Stomach (tissue), 9 donors: ENCODE results near the gene ADAMTS15. TPM values are rescaled to one million over a fixed set of nuclear protein-coding genes. Genes with fewer than 3 reads are reported as not detected.

ENCODE experiments used
- DNase-seq, 2 donors: peaks; one replicate each; pipeline versions ENCODE4 v3.0.0 to v3.0.0-alpha.2; 2013 to 2019
- H3K27ac ChIP-seq, 5 donors: fragments of 200-600 bp in 4 of 5; sonication (generic) in 4 of 5; one replicate each; pipeline ENCODE4 v1.5.1; 2013 to 2019; ENCODE audit warnings: mild to moderate bottlenecking in 1 of 5, moderate library complexity in 1 of 5
- H3K27me3 ChIP-seq, 3 donors: fragments of 200-600 bp; sonication (generic); one replicate each; pipeline ENCODE4 v1.5.1; 2017 to 2019; ENCODE audit warnings: mixed run types in 1 of 3
- H3K36me3 ChIP-seq, 4 donors: fragments of 200-600 bp; sonication (generic); 1 replicate in 3 of 4; 2 replicates in 1 of 4; pipeline ENCODE4 v1.5.1; 2016 to 2019
- H3K4me1 ChIP-seq, 4 donors: fragments of 200-600 bp; sonication (generic); one replicate each; pipeline ENCODE4 v1.5.1; 2016 to 2019
- H3K4me3 ChIP-seq, 4 donors: fragments of 200-600 bp; sonication (generic) in 3 of 4; one replicate each; pipeline ENCODE4 v1.5.1; 2016 to 2019; ENCODE audit warnings: mild to moderate bottlenecking in 1 of 4
- H3K9me3 ChIP-seq, 4 donors: fragments of 200-600 bp; sonication (generic); one replicate each; pipeline ENCODE4 v1.5.1; 2016 to 2019
- EP300 ChIP-seq: sonication (generic); formaldehyde crosslinking; IDR thresholded peaks from one replicate; pipeline ENCODE4 v1.6.1; 2017; ENCODE audit warnings: antibody characterized with exemption
- POLR2A ChIP-seq, 4 donors: fragments of 450-650 bp; IDR thresholded peaks; one replicate each; pipeline ENCODE4 v1.6.1; 2016; ENCODE audit warnings: antibody characterized with exemption in 4 of 4, control low read depth in 2 of 4, mild to moderate bottlenecking in 1 of 4, moderate library complexity in 1 of 4
- POLR2AphosphoS5 ChIP-seq, 3 donors: sonication (generic); formaldehyde crosslinking; IDR thresholded peaks; one replicate each; pipeline ENCODE4 v1.6.1; 2016; ENCODE audit warnings: antibody characterized with exemption in 3 of 3
- WGBS, 5 donors: extraction: QIAGEN DNeasy Blood & Tissue Kit in 3 of 5; methylation state at CpG; one replicate each; pipeline versions ENCODE4 v1.1.5 to v1.1.7; 2013 to 2018; 5-methylcytosine and 5-hydroxymethylcytosine counted together
- intact Hi-C: fragments of 100-400 bp; cut with DNase I; formaldehyde crosslinking; loops from one replicate; pipeline ENCODE4 v1.15.1; 2023; ENCODE audit warnings: low total_unique reads
- polyA plus RNA-seq, 3 donors: library from polyadenylated mRNA; stranded (reverse); fragments of 200-250 nt; gene quantifications; one replicate each; pipeline ENCODE4 v1.2.3, GENCODE V29; 2013
- total RNA-seq, 5 donors: library from RNA; depleted of rRNA; stranded (reverse); fragments of >200 nt; gene quantifications; one replicate each; pipeline versions ENCODE4 v1.1.0 to v1.2.3, GENCODE V29; 2014 to 2016
- TF ChIP-seq, protein P1 (sequence below), 7 experiments: fragments of 450-650 bp in 4 of 7; fragments of 200-600 bp in 3 of 7; sonication (generic) in 3 of 7; IDR thresholded peaks; one replicate each; pipeline ENCODE4 v1.5.1; 2016 to 2019; ENCODE audit warnings: antibody characterized with exemption in 7 of 7, control low read depth in 2 of 7, mild to moderate bottlenecking in 1 of 7
- donor health status: healthy with polysubstance abuse.
- donor health status: Bipolar disorder and iron deficiency.
- donor health status: healthy.

ADAMTS15 gene
- total and polyA plus RNA-seq, 8 donors: 1.4 to 23.5 (median 2.4) TPM

DNA sequence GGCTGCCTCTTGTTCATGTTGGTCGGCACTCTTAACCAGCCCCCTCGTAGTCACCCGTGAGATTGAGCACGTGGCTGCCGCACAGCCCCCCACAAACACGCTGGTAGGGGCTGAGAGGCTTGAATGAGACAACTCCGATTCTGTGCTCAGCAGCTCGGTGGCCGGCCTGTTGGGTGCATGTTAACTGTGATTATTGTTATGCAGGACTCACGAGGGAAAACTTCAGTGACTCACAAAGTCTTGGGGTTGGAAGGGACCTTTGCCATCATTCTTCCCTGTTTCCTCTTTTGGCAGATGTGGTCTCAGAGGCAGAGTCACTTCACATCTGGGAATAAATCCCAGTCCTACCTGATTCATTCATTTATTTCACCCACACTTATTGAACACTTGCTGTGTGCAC is 75.2 kb downstream of the ADAMTS15 start:
- no peaks in the 10 kb centered on the region for H3K36me3 ChIP-seq
- no peaks in the 10 kb centered on the region for H3K9me3 ChIP-seq
- H3K27me3 ChIP-seq: no peaks in the 10 kb centered on the region
- peak overlapping the region; percentile 57 to 87 (median 78) for H3K27ac ChIP-seq
- WGBS, 5 donors: 77 to 85% (median 84%) methylated on average over 10 of the region's 10 CpGs
- intact Hi-C loops: no loop called here
- DNase-seq: no peak
- TF ChIP-seq EP300: no peak
- no peak for TF ChIP-seq POLR2A (IDR thresholded peaks at IDR 0.05)
- TF ChIP-seq, protein P1, sequence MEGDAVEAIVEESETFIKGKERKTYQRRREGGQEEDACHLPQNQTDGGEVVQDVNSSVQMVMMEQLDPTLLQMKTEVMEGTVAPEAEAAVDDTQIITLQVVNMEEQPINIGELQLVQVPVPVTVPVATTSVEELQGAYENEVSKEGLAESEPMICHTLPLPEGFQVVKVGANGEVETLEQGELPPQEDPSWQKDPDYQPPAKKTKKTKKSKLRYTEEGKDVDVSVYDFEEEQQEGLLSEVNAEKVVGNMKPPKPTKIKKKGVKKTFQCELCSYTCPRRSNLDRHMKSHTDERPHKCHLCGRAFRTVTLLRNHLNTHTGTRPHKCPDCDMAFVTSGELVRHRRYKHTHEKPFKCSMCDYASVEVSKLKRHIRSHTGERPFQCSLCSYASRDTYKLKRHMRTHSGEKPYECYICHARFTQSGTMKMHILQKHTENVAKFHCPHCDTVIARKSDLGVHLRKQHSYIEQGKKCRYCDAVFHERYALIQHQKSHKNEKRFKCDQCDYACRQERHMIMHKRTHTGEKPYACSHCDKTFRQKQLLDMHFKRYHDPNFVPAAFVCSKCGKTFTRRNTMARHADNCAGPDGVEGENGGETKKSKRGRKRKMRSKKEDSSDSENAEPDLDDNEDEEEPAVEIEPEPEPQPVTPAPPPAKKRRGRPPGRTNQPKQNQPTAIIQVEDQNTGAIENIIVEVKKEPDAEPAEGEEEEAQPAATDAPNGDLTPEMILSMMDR (IDR thresholded peaks at IDR 0.05): no peak
- no peak for TF ChIP-seq POLR2AphosphoS5 (IDR thresholded peaks at IDR 0.05)
- peaks cover 20 to 32% (median 24%) of the 10 kb centered on the region in 4 donors for H3K4me1 ChIP-seq
- H3K4me3 ChIP-seq: no peak overlapping the region

DNA sequence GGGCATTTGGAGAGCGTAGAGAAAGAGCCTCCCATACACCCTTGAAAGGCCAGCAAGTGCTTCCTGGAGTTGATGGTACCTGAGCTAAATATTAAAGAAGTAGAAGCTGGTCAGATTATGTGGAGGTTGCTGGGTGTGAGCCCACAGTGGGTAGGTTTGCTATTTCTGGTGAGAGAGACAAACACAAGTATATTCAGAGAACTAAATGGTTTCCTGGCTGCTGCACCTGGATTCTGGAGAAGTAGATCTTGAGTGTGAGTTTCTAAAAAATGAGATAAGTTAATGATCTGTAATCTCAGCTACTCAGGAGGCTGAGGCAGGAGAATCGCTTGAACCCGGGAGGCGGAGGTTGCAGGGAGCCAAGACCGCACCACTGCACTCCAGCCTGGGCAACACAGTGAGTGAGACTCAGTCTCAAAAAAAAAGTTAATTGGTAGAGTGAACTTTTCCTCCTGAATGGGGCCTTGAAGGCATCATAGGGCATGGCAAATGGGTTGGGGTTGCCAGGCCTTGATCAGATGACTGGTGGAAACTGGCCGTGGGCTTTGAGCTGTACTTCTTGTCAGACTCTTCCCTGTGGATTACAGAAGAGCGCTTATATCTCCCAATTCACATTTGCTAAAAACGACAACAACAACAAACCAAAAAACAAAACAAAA is 75.8 kb downstream of the ADAMTS15 start:
- WGBS, 5 donors: 89 to 95% (median 92%) methylated on average over 8 of the region's 8 CpGs
- H3K4me1 ChIP-seq: peaks cover 20 to 32% (median 22%) of the 10 kb centered on the region in 4 donors
- no peak for DNase-seq
- TF ChIP-seq, protein P1 (IDR thresholded peaks at IDR 0.05): no peak
- TF ChIP-seq POLR2AphosphoS5 (IDR thresholded peaks at IDR 0.05) (no peak), EP300 (no peak), POLR2A (IDR thresholded peaks at IDR 0.05) (no peak)
- no peaks in the 10 kb centered on the region for H3K27me3 ChIP-seq
- peak overlapping the region in 3 of 5 donors; percentile 57 to 87 (median 83) for H3K27ac ChIP-seq
- no peak overlapping the region for H3K4me3 ChIP-seq
- H3K9me3 ChIP-seq: no peaks in the 10 kb centered on the region
- intact Hi-C loops: no loop called here
- H3K36me3 ChIP-seq: no peaks in the 10 kb centered on the region

DNA sequence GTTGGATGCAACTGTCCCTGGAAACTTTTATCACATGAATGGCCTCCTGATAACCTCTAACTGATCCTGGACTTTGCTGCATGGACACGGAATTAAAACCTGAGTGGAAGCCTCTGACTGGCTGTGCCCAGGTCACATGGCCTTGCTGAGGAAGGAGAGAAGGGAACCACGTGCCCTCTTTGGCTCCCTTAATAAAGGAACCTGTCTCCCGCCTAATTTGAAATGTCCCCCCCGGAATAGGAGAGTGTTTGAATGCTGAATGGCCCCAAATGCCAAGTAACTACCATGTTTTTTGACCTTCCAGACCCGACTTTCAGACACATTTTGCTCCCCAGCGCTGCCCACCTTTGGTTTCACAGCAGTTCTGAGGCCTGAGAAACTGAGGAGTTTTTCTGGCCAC is 76.9 kb downstream of the ADAMTS15 start:
- Histone ChIP-seq H3K4me1 (peaks cover 11 to 32% (median 21%) of the 10 kb centered on the region in 4 donors), H3K9me3 (no peaks in the 10 kb centered on the region), H3K4me3 (no peak overlapping the region), H3K27me3 (no peaks in the 10 kb centered on the region), H3K36me3 (no peaks in the 10 kb centered on the region), H3K27ac (no peak overlapping the region)
- WGBS, 5 donors: 70 to 89% (median 81%) methylated on average over 6 of the region's 6 CpGs
- DNase-seq: no peak
- TF ChIP-seq EP300 (no peak), POLR2A (IDR thresholded peaks at IDR 0.05) (no peak), POLR2AphosphoS5 (IDR thresholded peaks at IDR 0.05) (no peak)
- TF ChIP-seq, protein P1 (IDR thresholded peaks at IDR 0.05): no peak
- intact Hi-C loops: no loop called here

Other genes starting within 250 kb of the ADAMTS15 start
- 100 to 1,000 TPM in 1 of 5 donors, 10 to 100 TPM in 4; 24.6 to 123 (median 72.8) TPM for gene ZBTB44, start 133.7 kb upstream of the ADAMTS15 start, total RNA-seq
- 10 to 100 TPM in 2 of 3 donors, 1 to 10 TPM in 1; 8.4 to 13.6 (median 10.9) TPM for gene ZBTB44, start 133.7 kb upstream of the ADAMTS15 start, polyA plus RNA-seq
- gene ADAMTS8, start 20.0 kb upstream of the ADAMTS15 start, total RNA-seq: 10 to 100 TPM in 2 of 5 donors, 1 to 10 TPM in 2, under 1 TPM in 1; 0.58 to 24.1 (median 4.6) TPM
- gene ADAMTS8, start 20.0 kb upstream of the ADAMTS15 start, polyA plus RNA-seq: 10 to 100 TPM in 1 of 3 donors, 1 to 10 TPM in 2; 3.5 to 11.9 (median 4.9) TPM